ENCODE data around the gene IL10RB. TPM values are rescaled to one million over a fixed set of nuclear protein-coding genes. Genes with fewer than 3 reads are reported as not detected.

Gene IL10RB
- total and polyA plus RNA-seq, 2 of the 8 experiments (the other 6 are each of a cell fraction or from before 2014, with no cell fraction given) = 2.7 to 3.2 TPM

- peaks cover 10 to 46% (median 31%) of the 10 kb centered on the region in 4 experiments for H3K36me3 ChIP-seq (ENCODE audit: control insufficient read depth in 2 of 4, insufficient read depth in 4 of 4, low read length in 3 of 4)
- no peaks in the 10 kb centered on the region for H3K23me2 ChIP-seq (ENCODE audit: low read depth, low read length)
- H4K91ac ChIP-seq (replicated peaks; ENCODE audit: insufficient read length, low read length) = no peak overlapping the region
- DNase-seq (ENCODE audit: low read depth in 1 of 2, low spot score in 2 of 2) (no peak), FAIRE-seq (no peak)
- H3K79me1 ChIP-seq (ENCODE audit: low read depth, low read length) = no peaks in the 10 kb centered on the region
- H2BK15ac ChIP-seq (ENCODE audit: low read length) = no peak overlapping the region
- no peaks in the 10 kb centered on the region for H3K27me3 ChIP-seq (replicated peaks in 1 of 4; ENCODE audit: control insufficient read depth in 3 of 4, extremely low read depth in 1 of 4, insufficient read depth in 3 of 4, low read length in 3 of 4)
- CTCF ChIA-PET (ENCODE audit: partially characterized antibody) = no interaction called here
- H3K23ac ChIP-seq (ENCODE audit: insufficient read length) = no peak overlapping the region
- H3K4me3 ChIP-seq (ENCODE audit: extremely low read depth in 1 of 4, insufficient read depth in 2 of 4, low read depth in 3 of 4, low read length in 4 of 4) = no peak overlapping the region
- H3K9ac ChIP-seq (replicated peaks in 1 of 4; ENCODE audit: extremely low read depth in 1 of 4, low read depth in 3 of 4, low read length in 3 of 4) = no peak overlapping the region
- WGBS, 2 experiments (ENCODE audit: extremely low coverage in 1 of 2, insufficient coverage in 1 of 2, insufficient read length in 1 of 2, insufficient replicate concordance in 2 of 2, low coverage in 1 of 2, low lambda C conversion rate in 2 of 2, missing lambda C conversion rate in 1 of 2) = 86% methylated on average over 6 of the region's 6 CpGs; no CpG with 5 or more reads in 1 of the 2 experiments
- H3K4me1 ChIP-seq (replicated peaks in 1 of 4; ENCODE audit: control insufficient read depth in 3 of 4, insufficient read depth in 4 of 4, low read length in 3 of 4) = no peaks in the 10 kb centered on the region
- H3K79me2 ChIP-seq (ENCODE audit: control insufficient read depth in 1 of 2, insufficient read depth in 2 of 2, low read length in 2 of 2) = no peaks in the 10 kb centered on the region
- H3K4me2 ChIP-seq (ENCODE audit: insufficient read depth in 1 of 2, low read depth in 2 of 2, low read length in 2 of 2) = no peak overlapping the region
- no peak overlapping the region for H4K8ac ChIP-seq (ENCODE audit: extremely low read depth, insufficient read depth, low read length)
- H3K18ac ChIP-seq (ENCODE audit: extremely low read depth, low read length) = no peak overlapping the region
- H2BK120ac ChIP-seq (replicated peaks; ENCODE audit: low read depth, low read length) = no peak overlapping the region
- no peak overlapping the region for H3K56ac ChIP-seq (replicated peaks; ENCODE audit: insufficient read length, low read depth, low read length)
- POLR2A ChIA-PET (ENCODE audit: partially characterized antibody) = no interaction called here
- H3K14ac ChIP-seq (ENCODE audit: insufficient read length) = no peak overlapping the region
- H3K9me3 ChIP-seq (ENCODE audit: insufficient read depth in 2 of 2, low read depth in 1 of 2, low read length in 1 of 2) = no peaks in the 10 kb centered on the region
- TF ChIP-seq SP2 (IDR thresholded peaks at IDR 0.05; ENCODE audit: low read length) (no peak), RAD21 (IDR thresholded peaks at IDR 0.05 in 1 of 2, conservative IDR thresholded peaks at IDR 0.05 in 1 of 2; ENCODE audit: low read depth in 2 of 2, low read length in 2 of 2) (no peak), TAF1 (IDR thresholded peaks at IDR 0.05; ENCODE audit: low read depth, low read length) (no peak), RFX5 (IDR thresholded peaks at IDR 0.05; ENCODE audit: borderline replicate concordance, low read depth, low read length) (no peak), EP300 (IDR thresholded peaks at IDR 0.05; ENCODE audit: borderline replicate concordance in 1 of 2, low read depth in 2 of 2, low read length in 2 of 2) (no peak), BCL11A (IDR thresholded peaks at IDR 0.05; ENCODE audit: low read depth in 2 of 2, low read length in 2 of 2) (no peak), TBP (IDR thresholded peaks at IDR 0.05; ENCODE audit: low read depth, low read length) (no peak), CREB1 (IDR thresholded peaks at IDR 0.05) (no peak)
- TF ChIP-seq, protein P1, sequence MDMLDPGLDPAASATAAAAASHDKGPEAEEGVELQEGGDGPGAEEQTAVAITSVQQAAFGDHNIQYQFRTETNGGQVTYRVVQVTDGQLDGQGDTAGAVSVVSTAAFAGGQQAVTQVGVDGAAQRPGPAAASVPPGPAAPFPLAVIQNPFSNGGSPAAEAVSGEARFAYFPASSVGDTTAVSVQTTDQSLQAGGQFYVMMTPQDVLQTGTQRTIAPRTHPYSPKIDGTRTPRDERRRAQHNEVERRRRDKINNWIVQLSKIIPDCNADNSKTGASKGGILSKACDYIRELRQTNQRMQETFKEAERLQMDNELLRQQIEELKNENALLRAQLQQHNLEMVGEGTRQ (IDR thresholded peaks at IDR 0.05; ENCODE audit: low read length) = no peak
- H2BK20ac ChIP-seq (ENCODE audit: low read length) = no peak overlapping the region
- H2AFZ ChIP-seq (ENCODE audit: low read length) = no peak overlapping the region
- no peaks in the 10 kb centered on the region for H4K20me1 ChIP-seq (replicated peaks in 1 of 2; ENCODE audit: control insufficient read depth in 1 of 2, insufficient read depth in 2 of 2, low read length in 2 of 2)
- H3K4ac ChIP-seq (replicated peaks; ENCODE audit: insufficient read length, low read depth, low read length) = no peak overlapping the region
- H3K27ac ChIP-seq (ENCODE audit: low read depth, low read length) = no peak overlapping the region
- no peak overlapping the region for H2BK12ac ChIP-seq (ENCODE audit: low read depth, low read length)
- no peak overlapping the region for H2BK5ac ChIP-seq (ENCODE audit: low read depth, low read length)
- no peak overlapping the region for H4K5ac ChIP-seq (ENCODE audit: insufficient read length, low read depth, low read length)
- no peak overlapping the region for H2AK5ac ChIP-seq (ENCODE audit: low read depth, low read length)
Measured at GRCh38 chr21:33247599-33247998, 18.6 kb upstream of the IL10RB start.

Data from H1 (cell line).